Measurements from ENCODE around the gene RHD. TPM values are rescaled to one million over a fixed set of nuclear protein-coding genes. Genes with fewer than 3 reads are reported as not detected.
"Not testable (repeated sequence)": the region's sequence is repeated elsewhere in the genome, so short reads cannot be mapped to it uniquely, and the experiment has no call there.

The RHD gene
- total and polyA plus RNA-seq, 12 donors = 0.05 to 0.94 (median 0.23) TPM; not detected in 7

DNA sequence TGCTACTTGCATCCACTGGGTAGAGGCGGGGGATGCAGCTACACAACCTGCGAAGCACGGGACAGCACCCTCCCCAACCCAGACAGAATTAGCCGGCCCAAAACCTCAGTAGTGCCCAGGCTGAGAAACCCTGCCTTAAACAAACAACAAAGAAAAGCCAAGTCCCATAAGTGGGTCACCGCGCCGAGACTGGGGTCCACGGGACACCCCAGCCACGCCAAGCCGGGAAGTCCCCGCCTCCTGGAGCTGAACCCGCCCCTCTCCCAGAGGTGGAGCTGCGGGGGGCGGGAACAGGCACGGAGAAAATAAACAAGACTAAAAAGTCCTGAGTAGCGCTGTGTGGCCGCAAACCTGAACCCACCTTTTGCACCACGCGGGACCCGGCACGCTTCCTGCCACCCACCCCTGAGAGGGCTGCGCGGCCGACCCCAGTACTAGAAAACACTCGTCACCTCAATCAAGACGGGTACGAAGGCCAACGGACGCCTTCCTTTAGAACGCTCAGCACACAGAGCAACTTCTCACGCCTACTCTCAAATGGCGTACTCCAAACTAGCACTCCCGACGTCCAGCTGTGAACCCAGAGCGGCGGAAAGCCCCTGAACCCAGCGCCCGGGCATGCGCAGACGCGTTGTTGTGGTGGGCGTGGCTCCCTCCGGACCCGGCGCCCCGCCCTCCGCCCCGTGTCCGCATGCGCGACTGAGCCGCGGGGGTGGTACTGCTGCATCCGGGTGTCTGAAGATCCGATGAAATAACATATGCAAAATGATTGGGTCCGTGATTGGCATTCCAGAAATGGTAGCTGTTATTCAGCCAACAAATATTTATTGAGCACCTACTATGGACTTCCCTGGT, 4.8 kb upstream of the RHD start:
- H3K4me3 ChIP-seq = peak overlapping the region in 3 of 4 donors; percentile 8 to 43 (median 32)
- H3K9me3 ChIP-seq (replicated peaks in 1 of 3); H3K27me3 ChIP-seq; H3K36me3 ChIP-seq (replicated peaks in 1 of 2); intact Hi-C loops (cut with DNase I); H3K4me1 ChIP-seq (replicated peaks in 1 of 2): not testable (repeated sequence)
- peak overlapping the region in 3 of 5 donors; percentile 47 to 73 (median 51) for H3K27ac ChIP-seq
- peak in 1 of 2 donors; percentile 24 for TF ChIP-seq POLR2A (IDR thresholded peaks at IDR 0.05)
- 0 to 1% (median 0%) methylated on average over 3 to 37 of the region's 56 CpGs for WGBS, 4 donors
- DNase-seq = peak; percentile 54 to 94 (median 82)

DNA sequence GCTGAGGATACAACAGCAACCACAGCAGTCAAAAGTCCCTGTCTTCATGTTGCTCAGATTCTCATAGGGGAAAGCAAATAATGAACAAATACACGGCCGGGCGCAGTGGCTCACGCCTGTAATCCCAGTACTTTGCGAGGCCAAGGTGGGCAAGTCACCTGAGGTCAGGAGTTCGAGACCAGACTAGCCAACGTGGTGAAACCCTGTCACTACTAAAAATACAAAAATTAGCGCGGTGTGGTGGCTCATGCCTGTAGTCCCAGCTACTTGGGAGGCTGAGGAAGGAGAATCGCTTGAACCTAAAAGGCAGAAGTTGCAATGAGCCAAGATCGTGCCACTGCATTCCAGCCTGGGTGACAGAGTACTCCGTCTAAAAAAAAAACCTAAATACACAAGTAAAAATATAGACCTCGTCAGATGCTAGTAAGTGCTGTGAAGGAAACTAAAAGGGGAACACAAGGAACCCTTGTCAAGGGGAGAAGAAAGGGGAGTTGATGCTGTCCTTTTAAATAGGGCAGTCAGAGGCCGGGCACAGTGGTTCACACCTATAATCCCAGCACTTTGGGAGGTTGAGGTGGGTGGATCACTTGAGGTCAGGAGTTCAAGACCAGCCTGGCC, 4.1 kb upstream of the RHD start:
- DNase-seq; intact Hi-C loops (cut with DNase I); H3K9me3 ChIP-seq (replicated peaks in 1 of 3); H3K4me1 ChIP-seq (replicated peaks in 1 of 2); H3K36me3 ChIP-seq (replicated peaks in 1 of 2); H3K27me3 ChIP-seq: not testable (repeated sequence)
- H3K27ac ChIP-seq = peak overlapping the region in 1 of 5 donors; percentile 25
- WGBS, 4 donors = 24 to 38% (median 29%) methylated on average over 10 to 14 of the region's 14 CpGs
- H3K4me3 ChIP-seq = peak overlapping the region in 2 of 4 donors; percentile 32 to 43

DNA sequence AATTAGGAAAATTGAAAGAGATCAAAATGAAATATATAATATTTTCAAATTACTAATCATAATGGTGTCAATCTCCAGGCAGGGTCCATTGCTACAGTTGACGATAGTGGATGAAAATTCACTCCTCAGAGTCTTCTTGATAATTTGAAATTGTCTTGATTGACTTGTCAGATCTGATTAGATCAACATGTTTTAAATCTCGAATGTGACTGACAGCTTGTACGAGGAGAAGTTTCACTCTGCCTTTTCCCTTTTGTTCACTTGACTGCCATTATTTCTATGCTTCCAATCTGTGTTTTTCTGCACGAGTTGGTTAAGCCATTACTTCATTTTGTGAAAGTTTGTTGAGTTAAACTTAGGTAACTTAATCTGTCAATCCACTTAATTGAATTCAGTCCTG, 3.3 kb downstream of the RHD start:
- DNase-seq; H3K4me3 ChIP-seq; H3K4me1 ChIP-seq (replicated peaks in 1 of 2); H3K9me3 ChIP-seq (replicated peaks in 1 of 3); H3K27me3 ChIP-seq; intact Hi-C loops (cut with DNase I); H3K27ac ChIP-seq; H3K36me3 ChIP-seq (replicated peaks in 1 of 2): not testable (repeated sequence)
- 77 to 82% (median 78%) methylated on average over 4 of the region's 4 CpGs for WGBS, 4 donors

DNA sequence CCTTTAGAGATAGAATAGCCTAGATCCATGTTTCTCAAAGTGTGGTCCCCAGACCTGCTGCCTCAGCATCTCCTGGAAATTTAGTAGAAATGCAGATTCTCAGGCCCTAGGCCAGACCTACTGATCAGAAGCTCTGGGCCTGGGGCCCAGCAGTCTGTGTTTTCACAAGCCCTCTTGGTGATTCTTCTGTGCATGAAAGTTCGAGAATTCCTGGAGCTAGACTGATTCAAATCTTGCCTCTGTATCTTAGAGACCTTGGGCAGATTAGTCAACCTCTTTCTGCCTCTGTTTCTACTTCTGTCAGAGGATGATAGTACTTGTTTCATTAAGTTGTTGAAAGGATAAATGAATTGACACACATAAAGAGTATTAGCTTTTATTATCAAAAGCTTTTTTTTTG, 5.0 kb downstream of the RHD start:
- intact Hi-C loops (cut with DNase I); H3K27me3 ChIP-seq; DNase-seq; H3K4me1 ChIP-seq (replicated peaks in 1 of 2); H3K4me3 ChIP-seq; H3K27ac ChIP-seq; H3K9me3 ChIP-seq (replicated peaks in 1 of 3); H3K36me3 ChIP-seq (replicated peaks in 1 of 2): not testable (repeated sequence)
- 40 to 78% (median 74%) methylated on average over 1 of the region's 1 CpG; no CpG with 5 or more reads in 1 of the 4 donors for WGBS, 4 donors

DNA sequence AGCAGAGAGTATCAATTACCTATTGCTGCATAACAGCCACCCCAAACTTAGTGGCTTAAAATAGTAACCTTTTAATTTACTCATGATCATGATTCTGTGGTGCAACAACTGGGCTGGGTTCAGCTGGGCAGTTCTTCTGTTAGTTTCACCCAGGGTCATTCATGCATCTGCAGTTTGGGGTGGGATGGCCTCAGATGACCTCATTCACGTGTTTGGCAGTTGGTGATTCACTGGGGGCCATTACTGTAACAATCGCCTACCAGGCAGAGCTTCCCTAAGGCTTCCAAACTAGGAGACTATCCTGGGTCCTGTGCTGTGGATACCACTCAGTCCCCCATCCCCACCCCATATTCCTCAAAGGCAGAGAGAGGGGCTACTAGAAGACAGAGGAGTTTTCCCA, 6.0 kb downstream of the RHD start:
- H3K4me1 ChIP-seq (replicated peaks in 1 of 2); intact Hi-C loops (cut with DNase I); H3K36me3 ChIP-seq (replicated peaks in 1 of 2); DNase-seq; H3K9me3 ChIP-seq (replicated peaks in 1 of 3); H3K27ac ChIP-seq; H3K4me3 ChIP-seq; H3K27me3 ChIP-seq: not testable (repeated sequence)
- WGBS, 4 donors = 57 to 70% (median 67%) methylated on average over 2 of the region's 2 CpGs; no CpG with 5 or more reads in 1 of the 4 donors

DNA sequence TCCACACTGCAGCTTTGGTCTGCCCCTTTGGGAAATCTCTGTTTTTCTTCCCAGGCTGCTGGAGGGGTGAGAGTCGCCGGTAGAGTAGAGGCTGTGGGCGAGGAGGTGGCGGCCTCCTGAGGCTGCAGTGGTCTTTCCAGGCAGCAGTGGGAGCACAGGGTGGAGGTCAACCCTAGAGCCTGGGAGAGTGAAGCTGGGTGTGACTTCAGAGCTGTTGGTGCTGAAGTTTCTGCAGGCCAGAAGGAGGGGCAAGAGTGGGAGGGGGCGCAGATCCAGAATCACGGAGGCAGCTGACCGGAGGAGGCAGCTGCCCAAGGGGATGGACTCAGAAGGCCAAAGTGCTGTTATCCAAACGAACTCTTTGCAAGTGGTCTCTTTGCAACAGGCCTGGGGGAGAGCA, 6.5 kb downstream of the RHD start:
- H3K4me3 ChIP-seq; DNase-seq; H3K27ac ChIP-seq; H3K27me3 ChIP-seq; H3K4me1 ChIP-seq (replicated peaks in 1 of 2); H3K9me3 ChIP-seq (replicated peaks in 1 of 3); H3K36me3 ChIP-seq (replicated peaks in 1 of 2); intact Hi-C loops (cut with DNase I): not testable (repeated sequence)
- 60 to 74% (median 69%) methylated on average over 2 to 4 of the region's 8 CpGs; no CpG with 5 or more reads in 1 of the 4 donors for WGBS, 4 donors

DNA sequence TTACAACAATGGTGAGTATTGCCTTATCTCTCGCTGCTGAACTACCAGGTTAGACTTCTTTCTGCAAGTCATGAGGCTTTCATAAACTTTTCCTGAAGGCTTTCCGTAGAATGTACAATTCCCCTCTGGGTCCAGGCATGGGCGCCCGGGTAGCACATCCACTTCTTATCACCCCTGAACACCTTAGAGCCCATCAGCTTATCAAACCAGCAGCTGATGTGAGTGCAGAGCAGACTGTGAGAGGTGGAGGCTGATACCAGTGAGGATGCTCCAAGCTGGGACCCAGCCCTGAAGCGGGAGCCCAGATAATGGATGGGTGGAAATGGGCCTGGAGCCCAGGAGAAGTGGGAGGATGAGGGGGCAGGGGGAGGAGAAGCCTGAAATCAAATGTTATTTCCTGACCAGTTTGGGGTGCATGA, 7.4 kb downstream of the RHD start:
- H3K36me3 ChIP-seq (replicated peaks in 1 of 2); H3K9me3 ChIP-seq (replicated peaks in 1 of 3); DNase-seq; H3K27me3 ChIP-seq; H3K27ac ChIP-seq; H3K4me1 ChIP-seq (replicated peaks in 1 of 2); H3K4me3 ChIP-seq: not testable (repeated sequence)
- intact Hi-C loops (cut with DNase I) = loop anchor here in 1 of 2 donors (10.0 kb wide), 1 partner anchor 245 kb away; no protein-coding TSS in a partner anchor
- 74 to 90% (median 89%) methylated on average over 4 of the region's 5 CpGs; no CpG with 5 or more reads in 1 of the 4 donors for WGBS, 4 donors

DNA sequence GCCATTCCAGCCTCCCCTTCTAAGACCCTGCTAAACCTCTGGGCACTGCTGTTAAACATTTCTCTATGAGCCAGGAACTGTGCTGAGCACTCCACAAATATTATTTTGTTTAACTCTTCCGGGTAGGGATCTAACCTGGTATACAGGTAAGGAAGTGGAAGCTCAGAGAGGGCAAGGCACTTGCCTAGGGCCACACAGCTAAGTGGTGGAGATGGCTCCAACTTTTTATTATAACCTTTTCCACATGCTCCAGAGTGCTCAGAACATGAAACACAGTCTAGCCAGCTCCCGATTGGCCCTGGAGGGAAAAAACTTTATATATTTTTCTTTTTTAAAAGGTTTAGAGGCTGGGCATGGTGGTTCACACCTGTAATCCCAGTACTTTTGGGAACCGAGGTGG, 13.6 kb downstream of the RHD start:
- not testable (repeated sequence) for H3K4me3 ChIP-seq; DNase-seq; H3K9me3 ChIP-seq (replicated peaks in 1 of 3); H3K27ac ChIP-seq; H3K36me3 ChIP-seq (replicated peaks in 1 of 2); H3K27me3 ChIP-seq; H3K4me1 ChIP-seq (replicated peaks in 1 of 2)
- WGBS, 4 donors = 58 to 69% (median 59%) methylated on average over 3 of the region's 3 CpGs
- intact Hi-C loops (cut with DNase I) = loop anchor here in 1 of 2 donors (10.0 kb wide), 1 partner anchor 239 kb away; no protein-coding TSS in a partner anchor

DNA sequence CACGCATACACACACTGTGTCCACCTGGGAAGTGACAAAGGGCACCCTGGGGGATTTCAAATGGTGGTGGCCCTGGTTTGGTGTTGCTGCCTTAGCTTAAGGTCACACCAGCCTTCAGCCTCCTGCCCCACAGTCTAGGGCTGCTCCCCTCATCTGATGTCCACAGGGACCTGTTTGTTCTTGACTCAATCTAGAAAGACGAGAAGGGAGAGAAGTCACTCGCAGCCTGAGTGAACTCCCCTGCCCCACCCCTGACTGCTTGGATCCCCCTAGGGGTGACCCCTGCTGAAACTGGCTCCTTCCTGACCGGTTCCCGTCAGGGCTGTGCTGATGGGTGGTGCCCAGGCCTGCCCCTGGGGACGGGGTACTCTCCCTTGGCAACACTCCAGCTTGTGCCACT, 14.9 kb downstream of the RHD start:
- 82 to 96% (median 90%) methylated on average over 2 to 5 of the region's 6 CpGs for WGBS, 4 donors
- H3K36me3 ChIP-seq (replicated peaks in 1 of 2); H3K27me3 ChIP-seq; H3K27ac ChIP-seq; H3K9me3 ChIP-seq (replicated peaks in 1 of 3); DNase-seq; H3K4me3 ChIP-seq; H3K4me1 ChIP-seq (replicated peaks in 1 of 2): not testable (repeated sequence)
- intact Hi-C loops (cut with DNase I) = loop anchor here in 1 of 2 donors (10.0 kb wide), 1 partner anchor 238 kb away; no protein-coding TSS in a partner anchor

DNA sequence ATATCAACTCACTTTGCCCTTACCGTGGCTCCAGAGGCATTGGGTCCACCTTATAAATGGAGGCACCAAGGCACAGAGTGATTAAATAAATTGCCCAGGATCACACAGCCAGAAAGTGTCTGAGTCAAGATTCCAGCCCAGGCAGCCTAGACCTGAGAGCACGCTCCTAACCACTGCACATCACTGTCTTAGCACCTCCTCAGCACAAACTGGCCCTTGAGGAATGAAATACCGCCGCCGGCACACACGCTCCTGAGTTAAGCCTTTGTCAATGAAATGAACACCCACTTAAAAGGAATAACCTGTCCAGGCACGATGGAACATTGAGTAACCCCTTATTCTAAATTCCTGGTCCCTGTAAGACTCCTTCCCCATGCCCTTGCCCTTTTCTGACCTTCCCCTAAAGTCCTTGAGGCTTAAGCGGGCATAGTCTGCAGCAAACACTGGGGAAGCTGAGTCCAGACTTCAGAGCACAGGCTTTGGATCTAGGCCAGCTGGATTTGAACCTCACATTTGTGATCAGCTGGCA, 16.3 kb downstream of the RHD start:
- not testable (repeated sequence) for H3K27me3 ChIP-seq
- 58 to 75% (median 69%) methylated on average over 2 of the region's 8 CpGs for WGBS, 4 donors
- intact Hi-C loops (cut with DNase I) = loop anchor here in 1 of 2 donors (10.0 kb wide), 1 partner anchor 236 kb away; no protein-coding TSS in a partner anchor

More for the DNA sequence above, 16.3 kb downstream of the RHD start:
- not testable (repeated sequence) for H3K4me1 ChIP-seq (replicated peaks in 1 of 2); H3K4me3 ChIP-seq; H3K9me3 ChIP-seq (replicated peaks in 1 of 3); H3K27ac ChIP-seq; DNase-seq; H3K36me3 ChIP-seq (replicated peaks in 1 of 2)

Data from adrenal gland (tissue), 12 donors.